ENCODE measurements around the gene RMND1.

RMND1 gene

GRCh38 chr6:151414641-151415260 lies 37.2 kb downstream of the RMND1 start:
- no peak for DNase-seq (ENCODE audit: low read depth)

GRCh38 chr6:151413372-151414145 lies 38.4 kb downstream of the RMND1 start:
- DNase-seq (ENCODE audit: low read depth), result peak; percentile 35

GRCh38 chr6:151412909-151413308 lies 39.0 kb downstream of the RMND1 start:
- DNase-seq (ENCODE audit: low read depth), result no peak

- DNase-seq (ENCODE audit: low read depth), result no peak
These were observed 42.2 kb downstream of the RMND1 start for GRCh38 chr6:151409679-151410078.

GRCh38 chr6:151409260-151409659 lies 42.7 kb downstream of the RMND1 start:
- DNase-seq (ENCODE audit: low read depth), result no peak

- DNase-seq (ENCODE audit: low read depth), result no peak
These were observed 43.1 kb downstream of the RMND1 start for GRCh38 chr6:151408858-151409257.

- DNase-seq (ENCODE audit: low read depth), result no peak
These were observed 48.0 kb downstream of the RMND1 start for GRCh38 chr6:151403919-151404308.

GRCh38 chr6:151402228-151402627 lies 49.7 kb downstream of the RMND1 start:
- no peak for DNase-seq (ENCODE audit: low read depth)

GRCh38 chr6:151400473-151400872 lies 51.5 kb downstream of the RMND1 start:
- no peak for DNase-seq (ENCODE audit: low read depth)

- DNase-seq (ENCODE audit: low read depth), result no peak
These were observed 52.2 kb downstream of the RMND1 start for GRCh38 chr6:151399679-151400078.

- no peak for DNase-seq (ENCODE audit: low read depth)
These were observed 58.5 kb downstream of the RMND1 start for GRCh38 chr6:151393410-151393809.

- DNase-seq (ENCODE audit: low read depth), result no peak
These were observed 59.5 kb downstream of the RMND1 start for GRCh38 chr6:151392427-151392826.

- peak; percentile 50 for DNase-seq (ENCODE audit: low read depth)
These were observed 60.2 kb downstream of the RMND1 start, which contains the start of gene ZBTB2 for GRCh38 chr6:151391471-151392413. TSS of gene ZBTB2 (minus strand) at chr6:151391559. CDS start at chr6:151373637, 17,922 bp downstream.

- peak; percentile 72 for DNase-seq (ENCODE audit: low read depth)
These were observed 61.0 kb downstream of the RMND1 start for GRCh38 chr6:151390851-151391470.

GRCh38 chr6:151390276-151390850 lies 61.6 kb downstream of the RMND1 start:
- DNase-seq (ENCODE audit: low read depth), result peak; percentile 98

GRCh38 chr6:151389618-151390275 lies 62.2 kb downstream of the RMND1 start:
- DNase-seq (ENCODE audit: low read depth), result no peak

GRCh38 chr6:151388997-151389617 lies 62.8 kb downstream of the RMND1 start:
- no peak for DNase-seq (ENCODE audit: low read depth)

GRCh38 chr6:151388236-151388635 lies 63.7 kb downstream of the RMND1 start:
- no peak for DNase-seq (ENCODE audit: low read depth)

GRCh38 chr6:151387175-151387970 lies 64.6 kb downstream of the RMND1 start:
- no peak for DNase-seq (ENCODE audit: low read depth)

GRCh38 chr6:151385177-151385576 lies 66.7 kb downstream of the RMND1 start:
- DNase-seq (ENCODE audit: low read depth), result no peak
